ENCODE measurements around the gene PDE3B.

DNA sequence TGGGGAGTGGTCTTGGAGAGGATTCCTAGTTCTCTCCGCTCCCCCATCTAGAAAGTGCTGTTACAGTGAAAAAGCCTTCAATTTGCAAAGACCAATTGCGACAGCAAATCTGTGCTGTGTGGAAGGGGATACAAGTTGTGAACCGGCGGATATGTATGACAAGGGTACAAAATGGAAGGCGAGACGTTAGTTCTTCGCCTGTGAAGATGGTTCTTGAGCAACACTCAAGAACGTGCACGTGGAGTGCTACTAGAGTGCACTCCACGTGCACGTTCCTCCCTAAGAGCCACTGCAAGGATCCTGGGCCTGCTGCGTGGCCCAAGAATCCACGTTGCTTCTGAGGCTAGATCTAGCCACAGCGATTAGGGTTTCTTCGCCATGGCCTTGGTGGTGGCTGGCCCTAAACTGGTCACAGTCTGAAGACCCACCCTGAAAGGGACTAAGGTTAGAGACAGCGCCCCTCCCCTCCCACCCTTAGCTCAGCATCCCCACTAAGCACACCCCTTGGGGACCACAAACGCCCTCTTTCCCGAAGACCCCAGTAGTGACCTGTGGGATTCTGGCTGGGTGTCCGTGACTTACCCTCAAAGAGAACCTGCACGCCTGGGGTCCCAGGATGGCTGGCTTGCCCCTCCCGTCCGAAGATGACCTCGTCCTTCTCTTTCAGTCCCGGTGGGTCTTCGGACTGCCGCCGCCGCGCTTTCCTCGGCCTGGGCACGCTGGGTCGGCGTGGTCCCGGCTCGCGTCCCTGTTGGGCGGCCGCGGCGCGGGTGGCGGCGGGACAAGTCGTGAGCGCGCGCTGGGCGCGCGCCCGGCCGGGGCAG is 519 bp upstream of the PDE3B start:
- TF ChIP-seq, protein P1, sequence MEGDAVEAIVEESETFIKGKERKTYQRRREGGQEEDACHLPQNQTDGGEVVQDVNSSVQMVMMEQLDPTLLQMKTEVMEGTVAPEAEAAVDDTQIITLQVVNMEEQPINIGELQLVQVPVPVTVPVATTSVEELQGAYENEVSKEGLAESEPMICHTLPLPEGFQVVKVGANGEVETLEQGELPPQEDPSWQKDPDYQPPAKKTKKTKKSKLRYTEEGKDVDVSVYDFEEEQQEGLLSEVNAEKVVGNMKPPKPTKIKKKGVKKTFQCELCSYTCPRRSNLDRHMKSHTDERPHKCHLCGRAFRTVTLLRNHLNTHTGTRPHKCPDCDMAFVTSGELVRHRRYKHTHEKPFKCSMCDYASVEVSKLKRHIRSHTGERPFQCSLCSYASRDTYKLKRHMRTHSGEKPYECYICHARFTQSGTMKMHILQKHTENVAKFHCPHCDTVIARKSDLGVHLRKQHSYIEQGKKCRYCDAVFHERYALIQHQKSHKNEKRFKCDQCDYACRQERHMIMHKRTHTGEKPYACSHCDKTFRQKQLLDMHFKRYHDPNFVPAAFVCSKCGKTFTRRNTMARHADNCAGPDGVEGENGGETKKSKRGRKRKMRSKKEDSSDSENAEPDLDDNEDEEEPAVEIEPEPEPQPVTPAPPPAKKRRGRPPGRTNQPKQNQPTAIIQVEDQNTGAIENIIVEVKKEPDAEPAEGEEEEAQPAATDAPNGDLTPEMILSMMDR (IDR thresholded peaks at IDR 0.05; ENCODE audit: low read depth, low read length) = no peak
- no peak for TF ChIP-seq EZH2phosphoT487 (IDR thresholded peaks at IDR 0.05; ENCODE audit: low read depth)
